ENCODE data around the gene SDSL. TPM values are rescaled to one million over a fixed set of nuclear protein-coding genes. Genes with fewer than 3 reads are reported as not detected.
A peak's percentile ranks its signal among the peaks of the same experiment; 100 is the strongest.

The SDSL gene
- total and polyA plus RNA-seq, 2 of the 13 experiments (the other 11 are each of a cell fraction or from before 2014, with no cell fraction given), result 1.2 to 1.7 TPM

- TF ChIP-seq RARA (CRISPR knock-in tag; IDR thresholded peaks at IDR 0.05) (peak; percentile 42; the same call in 1 of the 2 replicates), STAT5B (CRISPR knock-in tag; IDR thresholded peaks at IDR 0.05) (0 out of 2 replicates have a peak, but pooled peaks have one; percentile 55), ZNF230 (CRISPR knock-in tag; IDR thresholded peaks at IDR 0.05) (0 out of 2 replicates have a peak, but pooled peaks have one; percentile 52), ZNF207 (IDR thresholded peaks at IDR 0.05; ENCODE audit: borderline replicate concordance) (no peak), KLF11 (CRISPR knock-in tag; IDR thresholded peaks at IDR 0.05) (peak; percentile 71; the same call in 1 of the 2 replicates), ARNT (IDR thresholded peaks at IDR 0.05) (no peak), EHMT2 (IDR thresholded peaks at IDR 0.05; ENCODE audit: borderline replicate concordance, low read depth, low read length) (peak; percentile 94; the same call in 1 of the 2 replicates), E2F1 (CRISPR knock-in tag; IDR thresholded peaks at IDR 0.05) (peak; percentile 46; the same call in 1 of the 2 replicates), SMC3 (IDR thresholded peaks at IDR 0.05; ENCODE audit: low read length) (no peak), MTA3 (CRISPR knock-in tag; IDR thresholded peaks at IDR 0.05) (no peak), ZNF44 (CRISPR knock-in tag; IDR thresholded peaks at IDR 0.05) (no peak), ZBTB42 (CRISPR knock-in tag; IDR thresholded peaks at IDR 0.05) (no peak), SATB2 (CRISPR knock-in tag; IDR thresholded peaks at IDR 0.05) (peak; percentile 71; the same call in 1 of the 2 replicates), HNF4G (IDR thresholded peaks at IDR 0.05; ENCODE audit: borderline replicate concordance, low read depth, low read length) (0 out of 2 replicates have a peak, but pooled peaks have one; percentile 31), HNF4G (CRISPR knock-in tag; IDR thresholded peaks at IDR 0.05; ENCODE audit: borderline replicate concordance, low read depth) (no peak), ZNF280D (CRISPR knock-in tag; IDR thresholded peaks at IDR 0.05) (no peak), NBN (conservative IDR thresholded peaks at IDR 0.05) (no peak), TOPORS (CRISPR knock-in tag; IDR thresholded peaks at IDR 0.05) (no peak), RFX5 (IDR thresholded peaks at IDR 0.05; ENCODE audit: low read depth, low read length) (no peak), ELF4 (CRISPR knock-in tag; IDR thresholded peaks at IDR 0.05; ENCODE audit: borderline replicate concordance) (no peak), SKI (IDR thresholded peaks at IDR 0.05; ENCODE audit: partially characterized antibody) (no peak), YY1 (IDR thresholded peaks at IDR 0.05; ENCODE audit: insufficient read depth, insufficient replicate concordance, low read depth, low read length) (no peak), ZNF672 (CRISPR knock-in tag; IDR thresholded peaks at IDR 0.05) (no peak), FUBP1 (CRISPR knock-in tag; IDR thresholded peaks at IDR 0.05; ENCODE audit: borderline replicate concordance) (no peak), FOXO1 (CRISPR knock-in tag; IDR thresholded peaks at IDR 0.05) (0 out of 2 replicates have a peak, but pooled peaks have one; percentile 39), DNMT1 (CRISPR knock-in tag; IDR thresholded peaks at IDR 0.05) (no peak), TBX3 (IDR thresholded peaks at IDR 0.05; ENCODE audit: borderline replicate concordance) (no peak)
Observed at GRCh38 chr12:113479590-113480335, 57.6 kb downstream of the SDSL start (continued).
